ENCODE measurements around the gene MIB2.
A peak's percentile ranks its signal among the peaks of the same experiment; 100 is the strongest.
"Not testable (repeated sequence)": the region's sequence is repeated elsewhere in the genome, so short reads cannot be mapped to it uniquely, and the experiment has no call there.

MIB2 gene

DNA sequence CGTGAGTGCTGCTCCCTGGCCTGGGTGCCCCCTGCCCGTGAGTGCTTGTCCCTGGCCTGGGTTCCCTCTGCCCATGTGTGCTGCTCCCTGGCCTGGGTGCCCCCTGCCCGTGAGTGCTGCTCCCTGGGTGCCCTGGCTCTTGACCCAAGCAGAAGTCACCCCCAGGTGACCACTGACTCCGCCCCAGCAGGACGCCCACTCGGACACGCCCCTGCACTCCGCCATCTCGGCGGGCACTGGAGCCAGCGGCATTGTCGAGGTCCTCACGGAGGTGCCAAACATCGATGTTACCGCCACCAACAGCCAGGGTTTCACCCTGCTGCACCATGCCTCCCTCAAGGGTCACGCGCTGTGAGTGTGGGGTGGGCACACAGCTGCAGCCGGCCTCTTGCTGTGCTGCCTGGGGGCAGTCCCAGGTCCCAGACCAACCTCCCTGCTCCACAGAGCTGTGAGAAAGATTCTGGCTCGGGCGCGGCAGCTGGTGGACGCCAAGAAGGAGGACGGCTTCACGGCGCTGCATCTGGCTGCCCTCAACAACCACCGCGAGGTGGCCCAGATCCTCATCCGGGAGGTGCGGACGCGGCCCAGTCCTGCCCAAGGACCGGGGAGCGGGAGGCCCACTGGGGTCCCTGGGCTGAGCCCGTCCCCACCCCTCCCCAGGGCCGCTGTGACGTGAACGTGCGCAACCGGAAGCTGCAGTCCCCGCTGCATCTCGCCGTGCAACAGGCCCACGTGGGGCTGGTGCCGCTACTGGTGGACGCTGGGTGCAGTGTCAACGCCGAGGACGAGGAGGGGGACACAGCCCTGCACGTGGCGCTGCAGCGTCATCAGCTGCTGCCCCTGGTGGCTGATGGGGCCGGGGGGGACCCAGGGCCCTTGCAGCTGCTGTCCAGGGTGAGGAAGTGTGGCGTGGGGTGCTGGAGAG is 12.8 kb downstream of the MIB2 start:
- DNase-seq: no peak

DNA sequence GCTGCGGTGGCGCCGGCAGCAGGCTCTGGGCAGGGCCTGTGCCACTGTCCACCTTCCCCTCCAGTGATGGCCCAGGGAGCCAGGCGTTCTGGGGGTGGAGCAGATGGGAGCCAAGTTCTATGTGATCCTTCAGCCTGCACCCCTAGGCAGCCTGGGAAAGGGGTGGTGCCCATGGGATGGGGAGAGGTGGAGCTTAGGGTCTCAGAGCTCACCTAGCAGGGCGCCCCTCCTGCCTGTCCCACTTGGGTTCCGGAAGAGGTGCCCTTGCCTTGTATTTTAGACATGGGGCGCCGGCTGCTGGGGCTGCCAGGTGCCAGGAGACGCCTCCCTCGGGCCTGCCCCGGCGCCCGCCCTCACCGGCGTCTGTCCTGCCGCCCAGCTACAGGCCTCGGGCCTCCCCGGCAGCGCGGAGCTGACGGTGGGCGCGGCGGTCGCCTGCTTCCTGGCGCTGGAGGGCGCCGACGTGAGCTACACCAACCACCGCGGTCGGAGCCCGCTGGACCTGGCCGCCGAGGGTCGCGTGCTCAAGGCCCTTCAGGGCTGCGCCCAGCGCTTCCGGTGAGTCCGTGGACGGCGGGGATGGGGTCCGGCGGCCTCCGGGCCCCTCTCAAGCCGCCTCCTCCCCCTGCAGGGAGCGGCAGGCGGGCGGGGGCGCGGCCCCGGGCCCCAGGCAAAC is 13.6 kb downstream of the MIB2 start:
- peak in 3 of 5 experiments; percentile 31 to 47 (median 40) for DNase-seq

DNA sequence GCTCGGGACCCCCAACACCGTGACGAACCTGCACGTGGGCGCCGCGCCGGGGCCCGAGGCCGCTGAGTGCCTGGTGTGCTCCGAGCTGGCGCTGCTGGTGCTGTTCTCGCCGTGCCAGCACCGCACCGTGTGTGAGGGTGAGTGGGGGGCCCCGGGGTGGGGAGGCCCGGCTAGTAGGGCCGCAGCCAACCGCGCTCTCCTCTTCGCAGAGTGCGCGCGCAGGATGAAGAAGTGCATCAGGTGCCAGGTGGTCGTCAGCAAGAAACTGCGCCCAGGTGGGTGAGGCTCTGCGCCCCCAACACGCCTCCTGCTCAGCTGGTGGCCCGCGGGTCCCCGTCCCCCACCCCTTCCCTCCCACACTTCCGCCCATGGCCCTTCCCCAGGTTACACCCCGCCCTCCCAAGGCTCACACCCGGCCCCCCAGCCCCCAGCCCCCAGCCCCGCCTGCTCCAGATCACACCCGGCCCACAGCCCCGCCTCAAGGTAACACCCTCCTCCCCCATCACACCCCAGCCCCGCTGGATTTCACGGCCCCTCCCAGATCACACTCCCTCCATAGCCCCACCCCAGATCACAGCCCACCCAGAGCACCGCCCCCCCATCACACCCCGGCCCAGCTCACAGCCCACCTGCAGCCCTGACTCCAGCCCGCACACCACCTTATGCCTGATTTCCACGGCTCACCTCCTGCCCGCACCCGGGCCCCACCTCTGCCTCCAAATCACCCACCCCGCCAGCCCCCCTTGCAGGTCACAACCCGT is 14.3 kb downstream of the MIB2 start:
- peak in 4 of 5 experiments; percentile 35 to 95 (median 77) for DNase-seq

DNA sequence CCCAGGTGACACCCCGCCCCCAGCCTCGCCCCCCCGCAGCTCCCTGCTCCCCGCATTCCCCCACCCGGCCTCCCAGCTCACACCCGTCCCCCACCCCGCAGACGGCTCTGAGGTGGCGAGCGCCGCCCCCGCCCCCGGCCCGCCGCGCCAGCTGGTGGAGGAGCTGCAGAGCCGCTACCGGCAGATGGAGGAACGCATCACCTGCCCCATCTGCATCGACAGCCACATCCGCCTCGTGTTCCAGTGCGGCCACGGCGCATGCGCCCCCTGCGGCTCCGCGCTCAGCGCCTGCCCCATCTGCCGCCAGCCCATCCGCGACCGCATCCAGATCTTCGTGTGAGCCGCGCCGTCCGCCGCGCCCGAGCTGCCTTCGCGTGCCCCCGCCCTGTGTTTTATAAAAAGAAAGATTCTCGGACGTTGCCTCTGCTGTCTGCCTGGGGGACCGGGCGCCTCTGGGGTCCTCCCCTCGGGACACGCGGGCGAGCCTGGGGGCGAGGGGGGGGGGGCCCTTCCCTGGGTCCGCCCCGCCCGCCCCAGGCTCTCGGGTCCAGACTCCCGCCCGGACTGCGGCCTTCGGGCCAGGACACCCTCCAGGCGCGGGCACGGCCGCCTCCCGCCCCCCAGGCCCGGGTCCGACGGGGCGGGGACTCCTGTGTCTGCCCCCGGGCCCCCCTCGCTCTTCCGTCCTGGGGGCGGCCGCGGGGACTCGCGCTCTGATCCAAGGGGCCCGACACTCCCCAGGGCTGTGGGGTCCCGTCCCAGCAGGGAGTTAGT is 15.1 kb downstream of the MIB2 start:
- peak; percentile 82 to 98 (median 94) for DNase-seq

DNA sequence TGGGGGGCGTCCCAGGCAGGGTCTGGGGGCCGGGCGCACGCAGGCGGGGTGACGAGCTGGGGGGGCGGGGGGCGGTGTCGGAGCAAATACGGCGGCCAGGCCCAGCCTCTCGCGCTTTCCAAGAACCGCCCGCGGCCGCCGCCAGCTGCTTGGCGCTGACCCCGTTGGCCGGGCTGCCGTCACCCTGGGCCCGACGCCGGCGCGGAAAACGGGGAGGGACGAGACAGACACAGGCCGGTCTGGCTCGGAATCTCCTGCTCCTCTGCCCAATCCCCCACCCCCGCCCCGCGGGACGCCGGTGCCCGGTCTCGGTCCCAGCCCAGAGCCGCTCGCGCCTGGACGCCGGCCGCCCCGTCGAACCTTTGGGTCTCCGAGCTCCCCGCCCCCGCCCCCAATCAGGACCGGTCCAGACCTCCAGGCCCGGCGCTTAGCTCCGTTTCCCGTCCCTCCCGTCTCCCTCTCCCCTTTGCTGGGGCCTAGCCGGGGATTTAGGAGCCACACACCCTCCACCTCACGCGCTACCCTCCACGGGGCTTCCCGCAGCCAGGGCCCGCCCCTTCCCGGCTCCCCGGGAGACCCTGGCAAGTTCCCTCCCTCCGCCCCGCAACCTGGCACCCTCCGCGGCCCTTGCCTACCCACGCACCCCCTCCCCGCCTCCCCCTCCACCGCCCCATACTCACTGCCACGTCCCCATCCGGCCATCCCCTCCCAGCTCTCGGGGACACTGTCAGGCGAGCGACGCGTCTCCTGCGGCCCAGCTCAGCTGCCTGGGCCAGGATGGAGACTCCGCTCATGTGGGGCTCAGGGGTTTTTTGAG is 15.9 kb downstream of the MIB2 start:
- peak in 2 of 5 experiments; percentile 39 to 57 for DNase-seq

DNA sequence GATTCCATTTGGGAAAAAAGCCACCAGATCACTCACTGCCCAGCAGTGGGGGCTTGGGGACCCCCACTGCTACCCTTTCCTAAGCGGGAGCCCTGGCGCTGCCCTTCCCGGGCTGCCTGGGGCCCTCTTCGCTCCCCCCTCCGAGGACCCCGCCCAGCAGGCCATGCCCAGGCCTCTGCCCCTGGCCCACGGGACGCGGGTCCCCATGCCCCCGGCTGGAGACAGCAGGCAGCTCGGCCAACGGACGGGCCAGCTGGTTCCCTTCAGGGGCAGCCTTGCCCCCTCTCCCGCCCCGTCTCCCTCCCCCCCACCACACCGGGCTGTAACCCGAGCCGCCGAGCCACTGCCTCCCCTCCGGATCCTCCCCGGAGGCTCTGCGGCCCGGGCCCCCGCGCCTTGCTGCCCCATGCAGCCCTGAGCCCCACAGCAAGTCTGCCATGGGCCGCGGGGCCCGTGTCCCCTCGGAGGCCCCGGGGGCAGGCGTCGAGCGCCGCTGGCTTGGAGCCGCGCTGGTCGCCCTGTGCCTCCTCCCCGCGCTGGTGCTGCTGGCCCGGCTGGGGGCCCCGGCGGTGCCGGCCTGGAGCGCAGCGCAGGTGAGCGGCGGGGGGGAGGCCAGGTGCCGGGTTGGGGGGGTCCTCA is 16.6 kb downstream of the MIB2 start, which contains the start of gene MMP23B:
MMP23B (plus strand) TSS at position 392 of the 639 bp plus-strand sequence; CDS start at position 438, 46 bp downstream.
- no peak for DNase-seq

DNA sequence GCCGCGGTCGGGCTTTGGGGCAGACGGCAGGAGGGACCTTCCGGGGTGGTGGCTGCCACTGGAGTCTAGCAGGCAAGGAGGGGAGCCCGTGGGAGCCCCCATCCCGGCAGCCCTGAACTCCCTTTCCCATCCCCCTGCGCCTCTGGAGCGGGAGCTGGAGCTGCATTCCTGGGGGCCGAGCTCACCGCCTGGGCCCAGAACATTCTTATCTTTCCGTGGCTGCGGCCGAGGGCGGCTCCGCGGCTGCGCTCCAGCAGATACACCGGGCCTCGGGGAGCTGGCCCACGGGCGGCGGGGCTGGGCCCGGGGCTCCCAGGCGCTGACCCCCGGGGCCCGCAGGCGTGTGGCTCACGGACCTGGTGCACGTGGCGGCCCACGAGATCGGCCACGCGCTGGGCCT is 18.1 kb downstream of the MIB2 start:
- DNase-seq: not testable (repeated sequence)

DNA sequence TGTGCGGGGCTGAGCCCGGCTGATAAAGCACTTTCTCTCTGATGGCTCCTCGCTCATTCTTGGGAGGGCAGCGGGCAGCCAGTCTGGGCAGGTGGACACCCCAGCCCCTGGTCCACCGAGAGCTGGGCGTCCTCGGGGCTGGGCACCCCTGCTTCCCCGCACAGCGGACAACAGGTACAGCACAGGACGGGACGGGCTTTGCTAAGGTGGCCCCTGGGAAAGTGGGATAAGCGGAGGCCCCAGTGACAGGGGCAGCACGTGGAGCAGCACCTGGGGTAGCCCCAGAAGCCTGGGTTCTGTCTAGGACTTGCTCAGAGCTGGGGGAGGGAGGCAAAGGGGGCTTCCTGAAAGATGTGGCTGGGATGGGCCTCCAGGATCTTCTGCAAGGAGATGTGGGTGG is 19.3 kb downstream of the MIB2 start:
- DNase-seq: not testable (repeated sequence)

DNA sequence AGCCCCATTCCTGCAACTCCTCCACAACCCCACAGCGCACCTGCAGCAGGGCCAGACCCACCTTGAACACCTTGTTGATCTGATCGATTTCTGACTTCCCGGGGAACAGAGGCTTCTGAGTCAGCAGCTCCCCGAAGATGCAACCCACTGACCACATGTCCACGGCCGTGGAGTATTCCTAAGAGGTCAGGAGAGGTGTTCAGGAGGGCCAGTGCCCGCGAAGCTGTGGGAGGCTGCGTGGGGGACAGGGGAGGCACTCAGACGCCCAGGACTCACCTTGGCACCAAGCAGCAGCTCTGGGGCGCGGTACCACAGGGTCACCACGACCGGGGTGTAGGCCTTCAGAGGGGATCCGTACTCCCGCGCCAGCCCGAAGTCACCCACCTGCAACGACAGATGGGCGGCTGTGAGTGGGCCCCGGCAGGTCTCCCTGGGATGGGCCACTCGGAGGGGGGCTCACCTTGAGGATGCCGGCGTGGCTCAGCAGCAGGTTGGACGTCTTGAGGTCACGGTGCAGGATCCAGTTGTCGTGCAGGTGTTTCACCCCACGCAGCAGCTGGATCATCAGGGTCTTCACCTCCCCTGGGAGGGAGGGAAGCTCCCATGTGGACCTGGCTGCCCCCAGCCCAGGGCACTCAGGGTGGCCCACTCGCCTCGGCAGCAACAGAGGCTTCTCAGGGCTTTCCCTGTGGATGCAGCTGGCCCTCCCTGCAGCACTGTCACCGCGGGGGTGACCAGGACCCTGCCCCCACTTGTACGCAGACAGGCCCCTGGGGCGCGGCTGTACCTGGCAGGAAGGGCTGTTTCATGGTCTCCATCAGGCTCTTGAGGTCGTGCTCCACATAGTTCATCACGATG is 21.6 kb downstream of the MIB2 start:
- DNase-seq: not testable (repeated sequence)

DNA sequence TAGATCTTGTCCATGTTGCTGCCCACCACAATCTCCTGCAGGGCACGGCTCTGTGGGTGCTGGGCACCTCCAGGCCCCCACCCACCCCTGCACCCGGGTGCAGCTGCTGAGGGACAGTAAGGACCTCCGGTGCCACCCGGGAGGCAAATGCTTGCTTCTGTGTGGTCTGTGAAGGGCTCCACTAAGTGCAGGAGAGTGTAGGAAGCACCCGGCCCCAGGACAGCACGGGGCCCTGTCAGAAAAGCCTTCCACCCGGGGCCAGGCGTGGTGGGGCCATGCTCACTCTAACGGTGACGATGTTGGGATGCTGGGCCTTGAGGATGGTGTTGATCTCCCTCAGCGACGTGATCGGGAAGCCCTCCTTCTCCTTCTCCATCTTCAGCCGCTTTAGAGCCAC is 22.2 kb downstream of the MIB2 start:
- DNase-seq: not testable (repeated sequence)

DNA sequence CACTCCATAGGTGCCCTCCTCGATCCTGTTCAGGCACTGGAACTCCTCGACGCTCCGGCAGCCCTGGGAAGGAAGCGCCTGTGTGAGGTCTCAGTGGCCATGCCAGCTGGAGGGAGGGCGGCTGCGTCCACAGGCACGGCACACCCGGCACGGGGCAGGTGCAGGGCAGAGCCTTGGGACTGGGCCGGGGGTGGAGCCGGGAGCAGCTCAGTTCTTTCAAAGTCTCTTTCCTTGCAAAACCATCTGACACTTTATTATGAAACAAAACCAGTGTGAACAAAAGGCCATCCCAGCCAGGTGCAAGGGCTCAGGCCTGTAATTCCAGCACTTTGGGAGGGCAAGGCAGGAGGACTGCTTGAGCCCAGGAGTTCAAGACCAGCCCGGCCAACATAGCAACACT is 23.2 kb downstream of the MIB2 start:
- DNase-seq: not testable (repeated sequence)

DNA sequence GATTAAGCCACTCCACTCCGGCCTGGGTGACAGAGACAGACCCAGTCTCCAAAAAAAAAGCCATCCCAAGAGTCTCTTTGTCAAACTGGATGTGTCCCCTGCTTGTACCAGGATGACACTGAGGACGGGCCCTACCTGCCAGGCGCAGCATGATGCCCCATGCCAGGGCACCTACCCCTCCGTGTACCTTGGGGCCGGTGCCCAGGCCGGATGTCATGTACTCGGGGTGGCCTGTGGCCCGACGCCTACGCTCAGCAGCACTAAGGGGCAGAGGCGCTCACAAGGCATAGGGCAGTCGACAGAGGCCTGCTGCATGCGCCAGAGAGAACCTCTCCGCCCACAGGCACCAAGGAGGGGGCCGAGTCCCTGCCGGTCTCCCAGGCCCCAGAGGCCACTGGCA is 24.1 kb downstream of the MIB2 start:
- DNase-seq: not testable (repeated sequence)

DNA sequence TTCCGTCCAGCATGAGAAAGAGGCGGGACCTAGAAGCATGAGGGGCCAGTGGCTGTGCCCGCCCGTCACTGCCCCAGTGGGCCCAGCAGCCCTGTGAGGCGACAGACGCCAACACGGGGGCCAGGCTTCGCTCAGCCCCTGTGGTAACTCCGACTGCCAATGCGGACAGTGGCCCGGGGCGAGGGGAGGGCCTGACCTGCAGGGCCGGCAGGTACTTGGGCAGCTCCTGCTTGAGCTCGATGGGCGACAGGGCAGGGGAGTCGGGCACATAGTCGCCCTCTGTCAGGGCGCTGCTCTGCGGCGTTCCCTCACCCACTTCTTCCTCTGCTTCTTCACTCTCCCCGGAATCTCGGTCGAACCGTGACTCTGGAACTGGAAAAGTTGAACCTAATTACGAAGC is 24.8 kb downstream of the MIB2 start:
- DNase-seq: not testable (repeated sequence)

DNA sequence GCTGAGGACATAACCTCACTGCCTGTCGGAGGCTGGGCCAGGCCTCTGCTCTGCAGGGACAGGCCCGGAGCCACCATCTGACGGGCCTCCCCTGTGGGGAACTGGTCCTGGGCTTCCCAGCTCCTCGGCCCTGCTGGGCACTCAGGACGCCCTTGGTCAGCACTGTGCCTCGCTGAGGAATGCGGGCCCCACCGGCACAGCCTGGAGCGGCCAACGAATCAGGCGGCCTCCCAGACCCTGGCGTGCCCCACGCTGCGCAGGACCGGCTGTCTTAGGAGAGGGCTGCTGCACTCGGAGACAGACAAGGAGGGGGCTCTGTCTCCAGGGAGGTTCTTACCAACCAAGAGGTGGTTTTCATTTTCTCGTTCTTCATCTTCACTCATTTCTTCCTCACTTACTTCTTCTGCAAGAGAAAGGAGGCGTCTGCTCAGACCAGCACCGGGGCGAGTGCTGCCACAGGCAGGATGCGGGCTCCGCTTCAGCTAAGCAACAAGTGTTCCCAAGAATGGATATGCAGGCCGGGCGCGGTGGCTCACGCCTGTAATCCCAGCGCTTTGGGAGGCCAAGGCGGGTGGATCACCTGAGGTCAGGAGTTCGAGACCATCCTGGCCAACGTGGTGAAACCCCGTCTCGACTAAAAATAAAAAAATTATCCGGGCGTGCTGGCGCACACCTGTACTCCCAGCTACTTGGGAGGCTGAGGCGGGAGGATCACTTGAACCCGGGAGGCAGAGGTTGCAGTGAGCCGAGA is 25.6 kb downstream of the MIB2 start:
- not testable (repeated sequence) for DNase-seq

DNA sequence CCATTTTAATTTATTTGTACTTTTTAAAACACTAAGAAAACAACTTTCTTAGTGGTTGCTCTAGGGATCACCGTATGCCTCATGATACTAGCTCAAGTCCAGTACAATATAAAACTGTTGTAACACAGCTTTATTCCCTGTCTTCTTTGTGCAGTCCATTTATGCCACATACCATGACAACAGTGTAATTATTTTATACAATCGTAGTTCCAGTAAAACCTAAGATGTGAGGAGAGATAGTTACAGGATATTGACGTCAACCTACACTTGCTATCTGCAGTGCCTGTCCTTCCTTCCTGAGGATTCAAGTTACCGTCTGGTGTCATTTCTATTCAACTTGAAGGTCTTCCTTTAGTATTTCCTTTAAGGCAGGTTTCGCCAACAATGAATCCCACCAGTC is 31.0 kb downstream of the MIB2 start:
- not testable (repeated sequence) for DNase-seq

DNA sequence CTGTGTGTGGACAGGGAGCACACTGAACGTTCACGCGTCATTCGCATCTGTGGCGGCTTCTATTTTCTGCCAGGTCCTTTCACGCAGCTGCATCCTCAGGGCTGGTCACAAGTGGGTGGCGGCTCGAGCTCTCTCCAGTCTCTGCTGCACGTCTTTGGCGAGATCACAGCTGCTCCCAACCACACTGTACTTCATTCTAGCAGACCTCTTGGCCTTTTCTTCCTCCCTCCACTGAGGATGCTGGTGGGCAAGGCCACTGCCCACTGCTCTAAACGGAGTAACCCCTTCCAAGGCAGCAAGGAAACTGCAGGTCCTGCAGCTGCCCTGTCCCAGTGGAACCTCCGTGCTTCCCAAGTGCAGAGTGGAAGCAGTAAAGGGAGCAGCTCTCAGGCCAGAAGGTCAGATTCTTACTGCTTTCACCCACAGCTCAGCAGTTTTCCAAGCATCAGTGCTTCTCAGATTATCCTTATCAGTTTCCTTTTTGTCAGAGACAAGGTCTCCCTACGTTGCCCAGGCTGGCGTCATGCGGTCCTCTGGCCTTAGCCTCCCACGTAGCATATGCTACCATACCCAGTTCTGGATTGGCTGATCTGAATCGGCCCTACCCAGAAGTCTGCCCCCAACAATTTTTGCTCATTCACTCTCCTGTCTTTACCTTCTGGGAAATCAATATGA is 32.4 kb downstream of the MIB2 start:
- DNase-seq: not testable (repeated sequence)

DNA sequence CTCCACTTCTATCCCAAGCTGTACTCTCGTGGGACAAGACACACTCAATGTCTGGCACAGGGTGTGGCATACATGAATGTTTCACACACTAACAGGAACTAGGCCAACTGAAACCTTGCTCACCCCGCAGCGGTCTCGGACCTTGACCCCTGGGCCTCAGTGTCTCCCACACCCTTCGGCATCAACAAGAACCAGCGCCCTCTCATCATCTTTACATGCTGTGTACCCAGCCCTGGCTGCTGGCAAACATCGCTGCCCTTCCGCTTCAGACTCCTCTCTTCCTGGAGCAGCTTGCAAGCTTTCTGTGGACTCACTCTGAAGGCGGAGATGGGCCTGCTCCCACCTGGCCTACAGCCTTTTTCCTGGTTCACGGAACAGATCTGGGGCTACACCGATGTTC is 33.0 kb downstream of the MIB2 start:
- DNase-seq: not testable (repeated sequence)
